ENCODE measurements around the gene DDHD1. TPM values are rescaled to one million over a fixed set of nuclear protein-coding genes. Genes with fewer than 3 reads are reported as not detected.

The DDHD1 gene
- total RNA-seq, 1 experiment from 2014 or later = 15.7 TPM

DNA sequence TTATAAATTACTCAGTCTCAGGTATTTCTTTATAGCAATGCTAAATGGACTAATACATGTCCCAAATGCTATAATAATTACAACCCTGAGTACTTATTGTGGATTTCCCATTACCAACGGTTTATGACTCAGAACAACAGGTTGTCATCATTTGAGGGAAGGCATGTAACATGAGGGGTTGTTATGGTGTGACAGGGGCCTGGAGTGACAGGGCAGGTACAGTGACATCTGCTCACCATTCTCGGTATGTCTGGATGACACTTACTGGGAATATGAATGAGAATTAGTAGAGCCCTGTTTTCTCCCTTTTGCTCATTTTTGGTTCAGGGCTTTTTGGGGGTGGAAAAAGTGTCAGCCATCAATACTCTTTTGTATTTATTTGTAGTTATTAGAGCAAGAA, 166.1 kb downstream of the DDHD1 start:
- no peak overlapping the region for H2AK5ac ChIP-seq (ENCODE audit: insufficient read length, low read length)
- H3K4ac ChIP-seq (ENCODE audit: low read depth, low read length) = no peak overlapping the region
- H3K9ac ChIP-seq (ENCODE audit: extremely low read depth, insufficient read length, low read length) = no peak overlapping the region
- no CpG with 5 or more reads among the region's 2 CpGs for WGBS (ENCODE audit: extremely low coverage, insufficient read length, low lambda C conversion rate)
- no peak overlapping the region for H4K8ac ChIP-seq (replicated peaks; ENCODE audit: insufficient read length, low read depth, low read length)
- no peak overlapping the region for H3K56ac ChIP-seq (ENCODE audit: insufficient read length, low read depth, low read length)
- H3T11ph ChIP-seq (ENCODE audit: low read length) = no peak overlapping the region
- H3K27me3 ChIP-seq (ENCODE audit: insufficient read depth, low read length) = no peaks in the 10 kb centered on the region
- no peak overlapping the region for H2BK12ac ChIP-seq (ENCODE audit: insufficient read length, low read depth, low read length)
- H3K4me1 Mint-ChIP-seq = no peaks in the 10 kb centered on the region
- no peak overlapping the region for H4K5ac ChIP-seq (ENCODE audit: insufficient read length, low read depth, low read length)
- H2BK20ac ChIP-seq (ENCODE audit: low read depth, low read length, poor library complexity, severe bottlenecking) = no peak overlapping the region
- no peak overlapping the region for H2BK120ac ChIP-seq (ENCODE audit: low read depth, low read length, poor library complexity, severe bottlenecking)
- H3K14ac ChIP-seq (ENCODE audit: insufficient read depth, low read length) = no peak overlapping the region
- DNase-seq = no peak
- no peak overlapping the region for H3K4me2 ChIP-seq (ENCODE audit: insufficient read depth, insufficient read length, low read length)
- H3K79me1 ChIP-seq (ENCODE audit: insufficient read depth, low read depth, low read length, poor library complexity, severe bottlenecking) = no peaks in the 10 kb centered on the region
- no peak for TF ChIP-seq CTCF (conservative IDR thresholded peaks at IDR 0.05)
- H3K4me1 ChIP-seq (ENCODE audit: insufficient read depth, low read length) = no peaks in the 10 kb centered on the region
- no peak overlapping the region for H2AFZ ChIP-seq (ENCODE audit: low read length)
- no peaks in the 10 kb centered on the region for H3K79me2 ChIP-seq (ENCODE audit: insufficient read depth, low read length)
- no peaks in the 10 kb centered on the region for H3K23me2 ChIP-seq (ENCODE audit: insufficient read length, low read depth, low read length, poor library complexity, severe bottlenecking)
- H3K4me3 Mint-ChIP-seq = no peak overlapping the region
- H2BK15ac ChIP-seq (ENCODE audit: low read depth, low read length) = no peak overlapping the region
- H3K27ac Mint-ChIP-seq = no peak overlapping the region
- no peaks in the 10 kb centered on the region for H3K9me3 Mint-ChIP-seq
- H3K27ac ChIP-seq (ENCODE audit: insufficient read length, low read depth, low read length) = no peak overlapping the region
- H3K36me3 Mint-ChIP-seq (ENCODE audit: insufficient read depth in 1 of 3, low read depth in 3 of 3) = no peaks in the 10 kb centered on the region; a peak in 1 of 7 replicates
- H2BK5ac ChIP-seq (ENCODE audit: insufficient read length, low read length) = no peak overlapping the region
- no peak overlapping the region for H3K23ac ChIP-seq (ENCODE audit: insufficient read length, low read depth, low read length)
- H3K18ac ChIP-seq (ENCODE audit: insufficient read length, low read depth, low read length) = no peak overlapping the region
- no peaks in the 10 kb centered on the region for H3K27me3 Mint-ChIP-seq (ENCODE audit: low read depth)
- H4K20me1 ChIP-seq (ENCODE audit: control insufficient read depth, insufficient read depth, insufficient read length) = no peaks in the 10 kb centered on the region
- no peaks in the 10 kb centered on the region for H3K9me3 ChIP-seq (ENCODE audit: control insufficient read depth, low read depth, low read length)
- H4K91ac ChIP-seq (ENCODE audit: insufficient read length, low read depth, low read length) = no peak overlapping the region

Other genes with a start within 250 kb of the DDHD1 start
- gene FERMT2, start 202.3 kb downstream of the DDHD1 start, total RNA-seq (2021) = 128 and 136 TPM in 2 replicates